Inferior parietal cortex (tissue), 1 donor: ENCODE measurements around the gene MRPL1.
"Not testable (repeated sequence)": the region's sequence is repeated elsewhere in the genome, so short reads cannot be mapped to it uniquely, and the experiment has no call there.

Source experiments
- DNase-seq: peaks from one replicate; pipeline ENCODE4 v3.0.0-alpha.2; 2016; ENCODE audit errors: extremely low spot score

The MRPL1 gene

GRCh38 chr4:77913348-77913747 is 50.7 kb downstream of the MRPL1 start:
- no peak for DNase-seq

GRCh38 chr4:77917075-77917474 is 54.4 kb downstream of the MRPL1 start:
- no peak for DNase-seq

GRCh38 chr4:77917601-77918000 is 55.0 kb downstream of the MRPL1 start:
- DNase-seq, result no peak

DNA sequence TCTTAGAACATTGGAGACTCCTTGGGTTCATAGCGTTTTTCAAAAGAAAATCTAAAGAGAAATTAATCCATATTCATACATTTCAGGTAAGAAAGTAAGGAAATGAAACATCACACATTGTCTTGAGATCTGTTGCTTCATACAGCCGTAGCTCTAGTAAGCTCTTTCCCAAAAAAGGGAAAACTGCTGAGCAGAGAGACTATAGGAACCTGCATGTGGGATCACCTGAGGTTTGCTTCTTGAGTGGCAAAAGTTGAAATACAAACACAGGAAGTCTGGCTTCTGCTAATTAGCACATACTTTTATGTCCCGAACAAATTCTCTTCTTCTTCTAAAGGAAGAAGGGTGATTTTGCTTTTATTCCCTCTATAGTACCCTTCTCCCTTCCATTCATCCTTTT is 57.7 kb downstream of the MRPL1 start:
- DNase-seq, result no peak

DNA sequence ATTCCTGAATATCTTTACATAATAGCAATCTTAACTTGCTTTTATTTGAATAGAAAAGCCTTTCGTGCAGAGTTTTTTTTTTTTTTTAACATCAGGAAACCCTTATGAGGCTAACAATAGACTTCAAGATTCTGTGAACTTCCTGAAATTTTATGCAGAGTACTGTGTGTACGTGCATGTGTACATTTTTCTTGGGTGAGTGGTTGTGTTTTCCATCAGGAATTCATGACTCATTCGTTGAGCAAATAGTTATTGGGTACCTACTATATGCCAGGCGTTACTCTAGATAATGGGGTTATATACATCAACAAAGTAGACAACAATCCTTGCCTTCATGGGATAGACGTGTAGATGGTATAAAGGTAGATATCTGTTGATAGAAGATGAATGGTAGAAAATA is 59.1 kb downstream of the MRPL1 start:
- no peak for DNase-seq

DNA sequence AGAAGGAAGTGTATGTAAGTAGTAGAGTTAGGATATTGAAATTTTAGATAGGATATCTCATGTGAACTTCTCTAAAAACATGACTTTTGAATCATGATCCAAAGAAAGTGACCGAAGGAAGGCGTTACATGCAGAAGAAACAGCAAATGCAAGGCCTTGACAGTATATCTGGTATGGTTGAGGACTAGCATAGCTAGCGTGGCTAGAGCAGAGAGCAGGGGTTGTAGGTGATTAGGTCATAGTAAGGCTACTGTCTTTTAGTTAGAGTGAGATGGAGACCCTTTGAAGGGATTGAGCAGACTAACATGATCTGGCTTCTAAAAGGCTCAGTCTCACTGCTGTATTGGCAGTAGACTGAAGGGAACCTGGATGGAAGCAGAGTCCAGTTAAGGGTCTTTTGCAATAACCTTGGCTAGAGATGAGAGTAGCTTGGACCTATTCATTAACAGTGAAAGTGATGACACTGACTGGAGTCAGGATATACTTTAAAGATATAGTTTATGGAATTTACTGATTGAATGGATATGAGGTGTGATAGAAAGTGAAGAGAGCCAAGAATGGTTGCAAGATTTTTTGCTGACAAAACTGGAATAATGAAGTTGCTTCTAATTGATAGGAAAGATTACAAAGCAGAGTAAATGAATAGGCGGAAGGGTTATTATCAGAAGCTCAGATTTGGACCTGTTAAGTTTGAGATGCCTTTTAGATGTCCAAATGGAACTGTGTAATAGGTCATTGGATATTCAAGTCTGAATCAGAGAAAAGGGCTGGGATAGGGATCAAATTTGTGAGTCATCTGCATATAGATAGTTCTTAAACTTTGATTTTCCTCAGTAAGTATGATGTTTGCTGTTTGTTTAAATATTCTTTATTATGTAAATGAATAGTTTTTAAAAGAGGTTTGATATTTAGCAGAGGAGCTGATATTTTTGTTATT is 59.8 kb downstream of the MRPL1 start:
- no peak for DNase-seq

GRCh38 chr4:77927991-77928925 is 65.6 kb downstream of the MRPL1 start:
- DNase-seq, result no peak

DNA sequence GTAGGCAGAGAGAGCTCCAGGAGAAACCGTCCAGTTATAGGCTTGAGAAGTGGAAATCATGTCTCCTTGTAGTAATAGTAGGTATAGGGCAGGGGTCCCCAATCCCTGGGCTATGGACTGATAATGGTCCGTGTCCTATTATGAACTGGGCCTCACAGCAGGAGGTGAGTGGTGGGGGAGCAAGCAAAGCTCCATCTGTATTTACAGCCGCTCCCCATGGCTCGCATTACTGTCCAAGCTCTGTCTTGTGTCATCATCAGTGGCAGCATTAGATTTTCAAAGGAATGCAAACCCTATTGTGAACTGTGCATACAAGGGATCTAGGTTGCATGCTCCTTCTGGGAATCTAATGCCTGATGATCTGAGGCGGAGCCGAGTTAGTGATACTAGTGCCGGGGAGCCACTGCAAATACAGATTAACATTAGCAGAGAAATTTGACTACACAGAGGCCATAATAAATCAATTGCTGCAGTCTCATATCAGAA is 67.6 kb downstream of the MRPL1 start:
- DNase-seq, result no peak

GRCh38 chr4:77930876-77931275 is 68.2 kb downstream of the MRPL1 start:
- no peak for DNase-seq

DNA sequence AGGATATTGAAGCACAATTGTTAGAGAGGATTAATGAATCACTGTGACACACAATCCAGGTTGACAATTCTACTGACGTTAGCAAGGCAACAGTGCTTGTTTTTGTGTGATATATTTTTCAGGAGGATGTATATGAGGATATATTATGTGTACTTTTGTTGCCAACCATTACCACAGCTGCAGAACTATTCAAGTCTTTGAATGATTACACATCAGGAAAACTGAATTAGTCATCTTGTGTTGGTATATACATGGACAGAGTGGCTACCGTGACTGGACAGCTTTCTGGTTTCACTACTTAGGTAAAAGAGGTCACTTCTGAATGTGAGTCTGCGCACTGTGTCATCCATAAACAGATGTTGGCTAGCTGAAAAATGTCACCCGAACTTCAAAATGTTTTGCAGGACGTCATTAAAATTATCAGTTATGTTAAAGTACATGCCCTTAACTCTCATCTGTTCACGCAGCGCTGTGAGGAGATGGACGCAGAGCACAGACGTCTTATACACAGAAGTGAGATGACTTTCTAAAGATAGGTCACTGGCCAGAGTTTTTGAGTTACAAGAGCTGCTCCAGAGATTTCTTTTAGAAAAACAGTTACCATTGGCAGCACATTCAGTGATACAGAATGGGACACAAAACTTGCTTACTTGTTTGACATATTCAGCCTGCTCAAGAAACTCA is 69.0 kb downstream of the MRPL1 start:
- DNase-seq, result no peak

GRCh38 chr4:77938560-77938959 is 75.9 kb downstream of the MRPL1 start:
- no peak for DNase-seq

- DNase-seq, result not testable (repeated sequence)
Observed at GRCh38 chr4:77945929-77946328, 83.3 kb downstream of the MRPL1 start.

GRCh38 chr4:77950203-77950602 is 87.6 kb downstream of the MRPL1 start:
- DNase-seq, result no peak

- DNase-seq, result no peak
Observed at GRCh38 chr4:77952457-77952856, 89.8 kb downstream of the MRPL1 start.

DNA sequence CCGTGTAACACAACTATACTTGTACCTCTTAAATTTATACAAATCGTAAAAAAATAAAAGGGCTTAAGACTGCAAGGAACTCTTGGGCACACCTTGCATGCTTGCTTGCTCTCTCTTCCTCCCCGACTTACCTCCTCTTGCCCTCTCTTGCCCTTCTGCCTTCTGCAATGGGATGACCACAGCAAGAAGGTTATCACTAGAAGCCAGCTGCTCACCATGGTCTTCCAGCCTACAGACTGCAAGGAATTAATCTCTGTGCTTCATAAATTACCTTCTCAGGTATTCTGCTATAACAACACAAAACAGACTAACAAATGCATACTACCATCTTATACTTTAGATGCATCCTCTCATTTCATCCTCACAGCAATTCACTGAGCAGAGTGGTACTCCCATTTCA is 92.1 kb downstream of the MRPL1 start:
- no peak for DNase-seq

DNA sequence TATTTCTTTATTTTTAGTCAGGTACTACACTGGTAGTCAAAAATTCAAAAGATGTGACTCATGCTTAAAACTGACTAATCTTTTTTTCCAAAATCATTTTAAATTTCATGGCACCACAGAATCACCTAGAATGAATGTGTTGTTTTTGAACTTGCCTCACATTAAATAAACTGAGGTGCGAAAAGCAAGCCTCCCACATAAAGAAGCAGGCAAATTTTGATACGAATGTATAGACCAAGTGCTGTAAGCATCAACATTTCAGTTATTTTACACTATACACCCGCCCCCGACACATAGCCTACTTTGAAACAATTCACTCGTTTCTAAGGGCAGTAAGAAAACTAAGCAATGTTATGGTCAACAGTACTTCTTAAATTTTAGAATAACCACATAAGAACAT is 94.3 kb downstream of the MRPL1 start:
- no peak for DNase-seq

DNA sequence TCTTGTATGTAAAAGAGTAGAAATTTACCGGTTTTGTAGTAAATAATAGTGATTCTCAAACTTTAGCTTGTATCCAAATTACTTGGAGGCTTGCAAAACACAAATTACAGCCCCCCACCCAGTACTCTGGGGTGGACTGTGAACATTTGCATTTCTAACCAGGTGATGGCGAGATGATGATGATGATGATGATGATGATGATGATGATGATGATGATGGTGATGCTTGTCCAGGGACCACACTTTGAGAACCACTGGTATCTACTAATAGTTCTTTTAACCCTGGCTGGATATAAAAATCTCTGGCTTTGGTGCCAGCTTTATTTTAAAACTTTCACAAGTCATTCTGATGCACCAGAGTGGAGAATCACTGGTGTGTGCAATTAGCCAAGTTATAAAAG is 96.3 kb downstream of the MRPL1 start:
- DNase-seq, result no peak

DNA sequence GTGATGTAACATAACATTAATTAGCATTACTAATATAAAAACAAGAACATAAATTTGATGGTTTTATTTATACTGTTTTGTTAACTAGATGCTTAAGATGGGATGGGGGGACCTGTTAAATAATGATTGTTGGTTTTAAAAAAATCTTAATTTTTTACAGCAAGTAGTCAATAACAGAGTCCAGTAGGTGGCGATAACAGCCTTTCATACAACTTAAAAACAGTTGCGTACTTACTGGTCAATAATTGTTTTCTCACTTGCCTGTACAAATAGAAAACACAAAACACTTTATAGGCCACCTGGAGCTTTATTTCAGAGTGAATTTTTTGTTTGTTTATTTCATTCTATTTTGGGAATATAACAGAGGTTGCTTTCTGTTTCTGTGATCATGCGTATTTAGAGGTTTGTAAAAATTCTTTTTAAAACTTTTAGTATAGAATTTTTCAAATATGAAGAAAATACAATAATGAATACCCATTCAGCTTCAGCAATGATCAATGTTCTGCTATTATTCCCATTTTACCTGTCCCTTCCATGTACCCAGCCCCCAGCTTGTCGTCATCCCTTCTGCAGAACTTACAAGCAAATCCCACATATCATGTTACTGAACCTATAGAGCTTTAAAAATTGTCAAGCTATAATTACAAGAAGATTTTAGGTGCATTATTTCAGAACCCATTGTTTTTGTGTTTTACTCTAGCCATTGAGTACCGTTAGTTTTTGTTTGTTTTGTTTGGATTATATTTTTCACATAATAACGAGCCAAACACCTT is 97.1 kb downstream of the MRPL1 start:
- DNase-seq, result peak; percentile 78

DNA sequence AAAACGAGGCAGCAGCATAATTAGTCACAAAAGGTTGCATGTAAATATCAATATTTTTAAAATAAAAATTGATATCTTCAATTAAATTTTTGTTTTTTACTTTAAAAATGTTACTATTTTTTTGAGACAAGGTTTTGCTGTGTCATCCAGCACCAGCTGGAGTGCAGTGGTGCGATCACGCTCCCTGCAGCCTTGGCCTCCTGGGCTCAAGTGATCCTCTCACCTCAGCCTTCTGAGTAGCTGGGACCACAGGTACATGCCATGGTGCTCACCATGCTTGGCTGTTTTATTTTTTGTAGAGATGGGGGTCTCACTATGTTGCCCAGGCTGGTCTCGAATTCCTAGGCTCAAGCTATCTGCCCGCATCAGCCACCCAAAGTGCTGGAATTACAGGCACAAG is 97.7 kb downstream of the MRPL1 start:
- no peak for DNase-seq

- no peak for DNase-seq
Observed at GRCh38 chr4:77963004-77963403, 100.4 kb downstream of the MRPL1 start.

DNA sequence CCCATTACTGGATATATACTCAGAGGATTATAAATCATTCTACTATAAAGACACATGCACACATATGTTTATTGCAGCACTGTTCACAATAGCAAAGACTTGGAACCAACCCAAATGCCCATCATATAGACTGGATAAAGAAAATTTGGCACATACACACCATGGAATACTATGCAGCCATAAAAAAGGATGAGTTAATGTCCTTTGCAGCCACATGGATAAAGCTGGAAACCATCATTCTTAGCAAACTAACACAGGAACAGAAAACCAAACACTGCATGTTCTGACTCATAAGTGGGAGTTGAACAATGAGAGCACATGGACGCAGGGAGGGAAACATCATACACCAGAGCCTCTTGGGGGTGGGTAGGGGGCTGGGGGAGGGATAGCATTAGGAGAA is 111.0 kb downstream of the MRPL1 start:
- not testable (repeated sequence) for DNase-seq
